NCI-H345 treated with DMSO at 0.1 percent for 48 hours (cell line): ENCODE results near the gene PCDH11X.
"Not testable (repeated sequence)": the region's sequence is repeated elsewhere in the genome, so short reads cannot be mapped to it uniquely, and the experiment has no call there.

Experiments used
- DNase-seq: peaks from one replicate; lab custom pipeline; 2025; ENCODE audit not compliant: unreplicated experiment; lab: John Stamatoyannopoulos, UW

Gene PCDH11X, protein sequence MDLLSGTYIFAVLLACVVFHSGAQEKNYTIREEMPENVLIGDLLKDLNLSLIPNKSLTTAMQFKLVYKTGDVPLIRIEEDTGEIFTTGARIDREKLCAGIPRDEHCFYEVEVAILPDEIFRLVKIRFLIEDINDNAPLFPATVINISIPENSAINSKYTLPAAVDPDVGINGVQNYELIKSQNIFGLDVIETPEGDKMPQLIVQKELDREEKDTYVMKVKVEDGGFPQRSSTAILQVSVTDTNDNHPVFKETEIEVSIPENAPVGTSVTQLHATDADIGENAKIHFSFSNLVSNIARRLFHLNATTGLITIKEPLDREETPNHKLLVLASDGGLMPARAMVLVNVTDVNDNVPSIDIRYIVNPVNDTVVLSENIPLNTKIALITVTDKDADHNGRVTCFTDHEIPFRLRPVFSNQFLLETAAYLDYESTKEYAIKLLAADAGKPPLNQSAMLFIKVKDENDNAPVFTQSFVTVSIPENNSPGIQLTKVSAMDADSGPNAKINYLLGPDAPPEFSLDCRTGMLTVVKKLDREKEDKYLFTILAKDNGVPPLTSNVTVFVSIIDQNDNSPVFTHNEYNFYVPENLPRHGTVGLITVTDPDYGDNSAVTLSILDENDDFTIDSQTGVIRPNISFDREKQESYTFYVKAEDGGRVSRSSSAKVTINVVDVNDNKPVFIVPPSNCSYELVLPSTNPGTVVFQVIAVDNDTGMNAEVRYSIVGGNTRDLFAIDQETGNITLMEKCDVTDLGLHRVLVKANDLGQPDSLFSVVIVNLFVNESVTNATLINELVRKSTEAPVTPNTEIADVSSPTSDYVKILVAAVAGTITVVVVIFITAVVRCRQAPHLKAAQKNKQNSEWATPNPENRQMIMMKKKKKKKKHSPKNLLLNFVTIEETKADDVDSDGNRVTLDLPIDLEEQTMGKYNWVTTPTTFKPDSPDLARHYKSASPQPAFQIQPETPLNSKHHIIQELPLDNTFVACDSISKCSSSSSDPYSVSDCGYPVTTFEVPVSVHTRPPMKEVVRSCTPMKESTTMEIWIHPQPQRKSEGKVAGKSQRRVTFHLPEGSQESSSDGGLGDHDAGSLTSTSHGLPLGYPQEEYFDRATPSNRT (N-terminal part only)

DNA sequence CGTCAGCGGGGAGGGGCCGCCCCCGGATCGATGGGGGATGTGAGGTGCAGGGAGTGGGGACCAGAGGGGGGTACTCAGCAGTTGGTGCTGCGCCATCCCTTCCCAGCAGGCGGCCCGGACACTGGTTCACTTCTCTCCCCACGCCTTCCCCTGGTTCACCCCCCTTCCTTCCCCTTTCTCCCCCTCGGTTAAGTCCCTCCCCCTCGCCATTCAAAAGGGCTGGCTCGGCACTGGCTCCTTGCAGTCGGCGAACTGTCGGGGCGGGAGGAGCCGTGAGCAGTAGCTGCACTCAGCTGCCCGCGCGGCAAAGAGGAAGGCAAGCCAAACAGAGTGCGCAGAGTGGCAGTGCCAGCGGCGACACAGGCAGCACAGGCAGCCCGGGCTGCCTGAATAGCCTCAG lies at the start of gene PCDH11X:
Gene PCDH11X (plus strand): TSS at position 241 of the 400 bp plus-strand sequence. CDS start 56,130 bp downstream, outside the sequence.
- not testable (repeated sequence) for DNase-seq

DNA sequence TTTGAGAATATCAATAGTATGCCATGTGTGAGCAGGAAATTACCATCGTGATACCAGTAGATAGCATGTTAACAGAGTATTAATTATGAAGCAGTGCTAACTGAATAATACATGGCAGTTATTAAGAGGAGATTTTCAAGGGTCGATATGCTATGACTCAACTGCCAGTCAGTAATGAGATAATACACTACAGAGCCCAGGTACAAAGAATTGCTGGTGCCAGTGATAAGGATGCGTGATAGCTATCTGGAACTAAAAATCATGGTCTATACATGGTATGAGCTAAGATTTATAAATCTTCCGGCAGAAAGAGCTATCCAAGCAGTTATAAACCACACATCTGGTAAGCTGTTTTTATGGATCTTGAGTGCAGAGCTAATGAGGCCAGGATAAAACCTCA lies 31.7 kb upstream of the PCDH11X start:
- DNase-seq, result not testable (repeated sequence)

DNA sequence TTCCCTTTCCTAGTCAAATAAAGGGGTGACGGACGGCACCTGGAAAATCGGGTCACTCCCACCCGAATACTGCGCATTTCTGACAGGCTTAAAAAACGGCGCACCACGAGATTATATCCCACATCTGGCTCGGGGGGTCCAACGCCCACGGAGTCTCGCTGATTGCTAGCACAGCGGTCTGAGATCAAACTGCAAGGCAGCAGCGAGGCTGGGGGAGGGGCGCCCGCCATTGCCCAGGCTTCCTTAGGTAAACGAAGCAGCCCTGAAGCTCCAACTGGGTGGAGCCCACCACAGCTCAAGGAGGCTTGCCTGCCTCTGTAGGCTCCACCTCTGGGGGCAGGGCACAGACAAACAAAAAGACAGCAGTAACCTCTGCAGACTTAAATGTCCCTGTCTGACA lies 26.2 kb upstream of the PCDH11X start:
- not testable (repeated sequence) for DNase-seq

DNA sequence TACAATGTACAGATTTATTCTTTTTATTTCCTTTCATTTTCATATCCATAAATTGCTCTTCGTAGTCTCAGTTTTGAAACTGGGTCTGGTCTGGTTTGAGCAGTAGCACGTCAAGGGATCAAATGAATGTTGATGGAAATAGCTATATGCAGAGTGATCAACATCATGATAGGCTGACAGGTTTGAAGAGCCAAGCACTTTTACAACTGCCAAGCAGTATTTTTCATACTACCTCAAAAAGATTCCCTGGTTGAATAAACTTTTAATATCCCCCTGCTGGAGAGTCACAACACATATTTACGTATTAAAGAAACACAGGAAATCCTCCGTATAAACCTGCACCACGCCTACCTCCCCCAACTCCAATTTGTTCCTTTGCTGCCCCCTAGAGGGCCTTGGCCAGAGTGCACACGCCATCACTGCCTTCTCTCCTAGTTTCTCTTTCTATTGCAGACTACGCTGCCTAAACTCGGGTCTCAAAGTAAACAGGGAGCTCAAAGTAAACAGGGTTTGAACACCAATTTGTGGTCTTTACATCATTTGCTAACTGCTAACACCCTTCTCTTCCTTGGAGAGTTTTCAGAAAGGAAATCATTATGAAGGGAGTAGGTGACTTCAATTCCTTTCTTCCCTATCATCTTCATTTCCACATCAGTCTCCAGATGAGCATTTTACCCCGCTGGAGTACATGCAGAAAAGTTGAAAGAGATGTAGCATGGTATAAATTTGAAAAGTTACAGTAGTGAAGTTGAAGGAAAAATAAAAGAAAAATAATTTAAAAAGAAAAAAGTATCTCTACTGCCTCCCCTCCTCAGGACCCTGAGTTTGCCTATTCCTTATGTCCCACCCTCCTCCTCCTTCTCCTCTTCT lies 8.3 kb upstream of the PCDH11X start:
- DNase-seq, result not testable (repeated sequence)

DNA sequence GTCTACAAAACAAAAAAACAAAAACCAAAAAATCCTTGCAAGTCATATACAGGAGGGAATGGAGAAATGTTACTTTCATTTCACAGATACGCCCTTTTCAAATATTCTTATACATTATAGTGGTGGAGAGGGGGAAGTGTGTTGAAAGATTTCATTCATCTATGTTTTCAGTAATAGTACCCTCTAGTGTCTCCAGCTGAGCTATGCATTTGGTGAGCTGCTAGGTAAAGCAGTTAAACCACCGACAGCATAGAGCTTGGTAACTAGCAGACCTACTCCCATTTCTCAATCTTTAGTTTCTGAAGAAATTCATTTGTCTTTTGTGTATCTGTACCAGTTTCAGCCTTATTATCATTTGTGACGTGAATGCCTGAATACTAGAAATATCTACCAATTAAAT lies 5.2 kb upstream of the PCDH11X start:
- DNase-seq, result not testable (repeated sequence)

DNA sequence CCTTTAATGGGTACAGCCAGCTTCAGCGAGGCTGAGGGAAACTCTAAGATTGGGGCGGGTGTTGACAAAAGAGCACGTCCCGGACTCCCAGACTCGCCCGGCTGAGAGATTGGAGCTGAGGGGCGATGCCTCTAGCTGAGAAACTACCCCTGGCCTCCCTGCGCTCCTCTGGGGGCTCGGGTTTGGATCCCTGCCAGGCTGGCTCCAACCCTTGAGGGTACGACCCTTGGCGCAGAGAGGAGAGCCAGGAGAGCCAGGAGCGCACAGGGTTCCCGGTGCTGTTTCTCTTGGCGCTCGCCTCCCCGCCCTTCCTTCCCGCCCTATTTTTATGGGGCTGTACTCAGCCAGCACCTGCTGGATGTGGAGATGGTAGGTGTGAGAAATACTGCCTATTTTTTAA lies 833 bp downstream of the PCDH11X start:
- DNase-seq, result not testable (repeated sequence)

DNA sequence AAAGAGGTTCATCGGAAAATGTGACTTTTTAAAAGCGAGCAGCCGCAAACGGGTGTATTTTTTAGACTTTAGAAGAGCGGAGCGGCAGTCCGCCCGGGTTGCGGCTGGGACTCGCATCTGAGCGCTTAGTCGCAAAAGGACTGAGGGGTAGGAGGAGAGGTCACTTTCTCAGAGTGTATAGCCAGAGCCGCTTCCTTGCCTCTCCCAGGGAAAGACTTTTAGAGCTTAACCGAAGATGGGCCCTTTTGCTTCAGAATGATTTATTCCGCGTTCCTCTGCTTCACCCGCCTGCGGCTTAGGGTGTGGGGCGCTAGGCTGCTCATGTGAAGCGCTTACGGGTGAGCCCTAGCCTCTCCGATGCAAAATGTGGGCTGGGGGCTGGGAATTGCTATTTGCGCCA lies 1.5 kb downstream of the PCDH11X start:
- DNase-seq, result not testable (repeated sequence)

DNA sequence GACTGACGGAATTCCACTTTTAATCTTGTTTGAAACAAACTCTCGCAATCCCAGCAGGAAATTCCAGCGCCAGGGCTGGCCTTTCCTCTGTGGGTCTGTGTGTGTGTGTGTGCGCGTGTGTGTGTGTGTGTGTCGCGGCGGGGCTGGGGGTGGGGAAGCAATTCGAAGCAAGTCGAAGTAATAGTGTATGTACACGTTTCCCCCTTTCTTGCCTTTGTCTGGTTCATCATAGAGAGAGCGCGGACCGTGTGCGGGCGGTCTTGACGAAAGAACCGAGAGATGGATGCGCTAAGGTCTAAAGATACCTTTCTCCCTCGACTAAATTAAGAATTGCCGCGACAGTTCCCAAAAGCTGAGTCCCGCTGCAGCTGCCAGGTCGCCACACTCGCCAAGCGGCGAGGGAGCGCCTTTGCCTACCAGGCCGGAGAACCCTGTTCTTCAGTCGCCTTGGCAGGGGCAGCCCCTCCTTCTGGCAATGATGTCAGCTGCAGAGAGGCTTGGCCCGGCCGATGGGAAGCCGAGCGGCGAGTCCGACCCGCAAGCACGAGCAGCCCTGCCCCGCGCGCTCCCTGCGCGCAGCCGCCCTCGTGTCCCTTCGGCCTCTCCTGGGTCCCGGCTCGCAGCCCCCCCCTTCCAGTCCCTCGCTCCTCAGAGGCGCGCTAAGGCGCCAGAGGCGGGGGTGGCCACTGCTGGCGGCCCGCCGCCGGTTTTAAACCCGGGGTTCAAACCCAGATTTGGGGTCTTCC lies 2.6 kb downstream of the PCDH11X start:
- DNase-seq, result not testable (repeated sequence)

DNA sequence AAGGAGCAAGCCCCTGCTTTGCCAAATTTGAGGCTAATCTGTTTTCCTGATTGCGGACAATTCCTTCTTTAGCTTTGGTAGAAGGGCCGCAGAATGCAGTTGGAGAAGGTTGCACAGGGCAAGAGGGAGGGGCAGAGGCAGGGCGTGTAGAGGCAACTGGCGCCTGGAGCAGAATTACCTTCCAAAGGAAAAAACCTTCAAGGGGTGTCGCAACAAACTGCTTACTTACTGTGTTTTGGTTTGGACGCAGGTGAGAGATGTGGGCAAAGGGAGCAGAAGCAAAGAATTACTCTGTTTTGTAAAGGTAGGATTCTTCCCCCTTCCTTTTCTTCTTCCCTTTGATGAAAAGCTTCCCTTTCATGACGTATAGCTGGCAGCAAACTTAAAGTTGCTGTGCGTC lies 3.6 kb downstream of the PCDH11X start:
- DNase-seq, result not testable (repeated sequence)

DNA sequence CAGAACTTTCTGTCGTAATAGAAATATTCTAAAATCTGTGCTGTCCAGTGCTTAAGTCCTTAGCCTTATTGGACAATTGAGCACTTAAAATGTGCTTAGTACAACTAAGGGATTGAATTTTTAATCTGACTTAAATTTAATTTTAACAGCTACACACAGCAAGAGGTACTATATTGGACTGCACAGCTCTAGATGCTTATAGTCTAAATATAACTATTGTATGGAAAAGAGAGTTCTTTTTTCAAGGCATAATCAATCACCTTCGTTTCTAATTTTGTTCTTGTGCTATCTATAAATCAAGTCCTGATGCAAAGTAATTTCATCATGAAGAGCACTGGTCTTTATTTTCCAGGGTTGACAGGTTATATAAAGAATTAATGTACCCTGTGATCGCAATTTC lies 38.4 kb downstream of the PCDH11X start:
- not testable (repeated sequence) for DNase-seq

DNA sequence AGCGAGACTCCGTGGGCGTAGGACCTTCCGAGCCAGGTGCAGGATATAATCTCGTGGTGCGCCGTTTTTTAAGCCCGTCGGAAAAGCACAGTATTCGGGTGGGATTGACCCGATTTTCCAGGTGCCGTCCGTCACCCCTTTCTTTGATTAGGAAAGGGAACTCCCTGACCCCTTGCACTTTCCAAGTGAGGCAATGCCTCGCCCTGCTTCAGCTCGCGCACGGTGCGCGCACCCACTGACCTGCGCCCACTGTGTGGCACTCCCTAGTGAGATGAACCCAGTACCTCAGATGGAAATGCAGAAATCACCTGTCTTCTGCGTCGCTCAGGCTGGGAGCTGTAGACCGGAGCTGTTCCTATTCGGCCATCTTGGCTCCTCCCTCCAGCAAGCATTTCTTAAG lies 46.1 kb downstream of the PCDH11X start:
- not testable (repeated sequence) for DNase-seq
